H1 (cell line): Measurements from ENCODE around the gene LRRC40. TPM values are rescaled to one million over a fixed set of nuclear protein-coding genes. Genes with fewer than 3 reads are reported as not detected.

Source experiments
- CTCF ChIA-PET: fragments of 300-600 bp; sonication (Branson Sonifier 250); formaldehyde crosslinking; loops from one replicate; lab custom pipeline; 2021; ENCODE audit not compliant: partially characterized antibody; lab: Charles Lee
- POLR2A ChIA-PET: fragments of 300-600 bp; sonication (Branson Sonifier 250); formaldehyde crosslinking; loops from one replicate; lab custom pipeline; 2021; ENCODE audit warnings: inconsistent platforms; ENCODE audit not compliant: partially characterized antibody; lab: Charles Lee
- DNase-seq, 2 experiments: peaks; one replicate each; pipeline versions ENCODE4 v3.0.0 to v3.0.0-alpha.2; 2010 to 2022; ENCODE audit warnings: low spot score in 2 of 2, low read depth in 1 of 2, mixed read lengths in 1 of 2
- FAIRE-seq: peaks from 2 replicates; lab custom pipeline; 2011; peaks lifted over from hg19 to GRCh38; lab: Jason Lieb, UNC
- H2AFZ ChIP-seq: 2 replicates; pipeline ENCODE4 v1.8.1; 2012; ENCODE audit warnings: low read length, inconsistent platforms
- H2AK5ac ChIP-seq: 2 replicates; pipeline ENCODE4 v1.6.1; 2013; ENCODE audit warnings: low read depth, low read length
- H2BK120ac ChIP-seq: replicated peaks from 2 replicates; pipeline ENCODE3; 2013; ENCODE audit warnings: low read depth, low read length, inconsistent platforms
- H2BK12ac ChIP-seq: 2 replicates; pipeline ENCODE4 v1.6.1; 2013; ENCODE audit warnings: low read depth, low read length
- H2BK15ac ChIP-seq: 2 replicates; pipeline ENCODE4 v1.6.1; 2013; ENCODE audit warnings: low read length
- H2BK20ac ChIP-seq: 2 replicates; pipeline ENCODE4 v1.6.1; 2013; ENCODE audit warnings: low read length
- H2BK5ac ChIP-seq: 2 replicates; pipeline ENCODE4 v1.6.1; 2013; ENCODE audit warnings: low read depth, low read length
- H3K14ac ChIP-seq: 2 replicates; pipeline ENCODE4 v1.6.1; 2013; ENCODE audit warnings: inconsistent platforms; ENCODE audit not compliant: insufficient read length
- H3K18ac ChIP-seq: 2 replicates; pipeline ENCODE4 v1.6.1; 2013; ENCODE audit warnings: low read length; ENCODE audit errors: extremely low read depth
- H3K23ac ChIP-seq: 2 replicates; pipeline ENCODE4 v1.6.1; 2013; ENCODE audit warnings: inconsistent platforms; ENCODE audit not compliant: insufficient read length
- H3K23me2 ChIP-seq: 2 replicates; pipeline ENCODE4 v1.6.1; 2013; ENCODE audit warnings: low read depth, low read length
- H3K27ac ChIP-seq: 2 replicates; pipeline ENCODE4 v1.6.1; 2011; ENCODE audit warnings: low read depth, low read length, inconsistent platforms
- H3K27me3 ChIP-seq, 4 experiments: replicated peaks in 1 of 4; 1 replicate in 1 of 4; 2 replicates in 3 of 4; pipeline versions ENCODE4 v1.6.1 to v1.8.1; 2011 to 2013; ENCODE audit warnings: low read length in 3 of 4, mild to moderate bottlenecking in 3 of 4, inconsistent platforms in 2 of 4, mixed read lengths in 2 of 4, moderate library complexity in 1 of 4; ENCODE audit not compliant: control insufficient read depth in 3 of 4, insufficient read depth in 3 of 4; ENCODE audit errors: extremely low read depth in 1 of 4
- H3K36me3 ChIP-seq, 4 experiments: 2 replicates each; pipeline versions ENCODE4 v1.6.1 to v1.8.1; 2011 to 2013; ENCODE audit warnings: mild to moderate bottlenecking in 4 of 4, low read length in 3 of 4, moderate library complexity in 2 of 4, control low read depth in 1 of 4, inconsistent platforms in 1 of 4; ENCODE audit not compliant: insufficient read depth in 4 of 4, control insufficient read depth in 2 of 4
- H3K4ac ChIP-seq: replicated peaks from 2 replicates; pipeline ENCODE3; 2013; ENCODE audit warnings: low read length, low read depth, mixed read lengths, inconsistent platforms; ENCODE audit not compliant: insufficient read length
- H3K4me1 ChIP-seq, 4 experiments: replicated peaks in 1 of 4; 1 replicate in 1 of 4; 2 replicates in 3 of 4; pipeline versions ENCODE4 v1.6.1 to v1.8.1; 2011 to 2013; ENCODE audit warnings: low read length in 3 of 4, inconsistent platforms in 2 of 4, mixed read lengths in 1 of 4; ENCODE audit not compliant: insufficient read depth in 4 of 4, control insufficient read depth in 3 of 4
- H3K4me2 ChIP-seq, 2 experiments: 2 replicates each; pipeline versions ENCODE4 v1.6.1 to v1.8.1; 2011 to 2013; ENCODE audit warnings: low read depth in 2 of 2, low read length in 2 of 2, control low read depth in 1 of 2, inconsistent platforms in 1 of 2, mild to moderate bottlenecking in 1 of 2; ENCODE audit not compliant: insufficient read depth in 1 of 2
- H3K4me3 ChIP-seq, 4 experiments: fragments of 200-600, 300-600 bp in 1 of 4; sonication (generic), shearing (Covaris generic), sonication (Bioruptor Twin) in 1 of 4; 2 replicates each; pipeline versions ENCODE4 v1.5.1 to v1.8.1; 2011 to 2016; ENCODE audit warnings: low read length in 4 of 4, low read depth in 3 of 4, control low read depth in 2 of 4, inconsistent platforms in 2 of 4, mild to moderate bottlenecking in 2 of 4, mixed read lengths in 1 of 4, moderate library complexity in 1 of 4; ENCODE audit not compliant: insufficient read depth in 2 of 4; ENCODE audit errors: extremely low read depth in 1 of 4
- H3K56ac ChIP-seq: replicated peaks from 2 replicates; pipeline ENCODE3; 2013; ENCODE audit warnings: low read depth, mild to moderate bottlenecking, mixed read lengths, low read length, inconsistent platforms; ENCODE audit not compliant: insufficient read length
- H3K79me1 ChIP-seq: 2 replicates; pipeline ENCODE4 v1.6.1; 2013; ENCODE audit warnings: low read depth, low read length, control low read depth
- H3K79me2 ChIP-seq, 2 experiments: 2 replicates each; pipeline versions ENCODE4 v1.6.1 to v1.8.1; 2012 to 2013; ENCODE audit warnings: low read length in 2 of 2, mild to moderate bottlenecking in 2 of 2, inconsistent platforms in 1 of 2; ENCODE audit not compliant: insufficient read depth in 2 of 2, control insufficient read depth in 1 of 2
- H3K9ac ChIP-seq, 4 experiments: replicated peaks in 1 of 4; 1 replicate in 1 of 4; 2 replicates in 3 of 4; pipeline versions ENCODE4 v1.6.1 to v1.8.1; 2011 to 2013; ENCODE audit warnings: low read depth in 3 of 4, low read length in 3 of 4, control low read depth in 2 of 4, mild to moderate bottlenecking in 2 of 4, moderate library complexity in 2 of 4, inconsistent platforms in 1 of 4; ENCODE audit errors: extremely low read depth in 1 of 4
- H3K9me3 ChIP-seq, 2 experiments: 2 replicates each; pipeline versions ENCODE4 v1.6.1 to v1.8.1; 2012 to 2013; ENCODE audit warnings: mild to moderate bottlenecking in 2 of 2, moderate library complexity in 2 of 2, control low read depth in 1 of 2, inconsistent platforms in 1 of 2, low read depth in 1 of 2, low read length in 1 of 2, mixed read lengths in 1 of 2; ENCODE audit not compliant: insufficient read depth in 2 of 2
- H4K20me1 ChIP-seq, 2 experiments: replicated peaks in 1 of 2; 2 replicates each; pipeline versions ENCODE3 to v1.8.1; 2011 to 2013; ENCODE audit warnings: inconsistent platforms in 2 of 2, low read length in 2 of 2, mild to moderate bottlenecking in 1 of 2; ENCODE audit not compliant: insufficient read depth in 2 of 2, control insufficient read depth in 1 of 2
- H4K5ac ChIP-seq: 2 replicates; pipeline ENCODE4 v1.6.1; 2013; ENCODE audit warnings: low read length, low read depth, mixed read lengths, inconsistent platforms; ENCODE audit not compliant: insufficient read length
- H4K8ac ChIP-seq: 2 replicates; pipeline ENCODE4 v1.8.0; 2013; ENCODE audit warnings: mild to moderate bottlenecking, moderate library complexity, low read length, inconsistent platforms; ENCODE audit not compliant: insufficient read depth; ENCODE audit errors: extremely low read depth
- H4K91ac ChIP-seq: replicated peaks from 2 replicates; pipeline ENCODE3; 2013; ENCODE audit warnings: low read length, mixed read lengths, inconsistent platforms; ENCODE audit not compliant: insufficient read length
- ASH2L ChIP-seq: fragments of 200-600, 300-600 bp; sonication (generic); IDR thresholded peaks from one replicate; pipeline ENCODE4 v1.7.1; 2017; ENCODE audit warnings: low read length
- CTCF ChIP-seq, 3 experiments: IDR thresholded peaks; 1 replicate in 2 of 3; 2 replicates in 1 of 3; pipeline versions ENCODE4 v1.5.1 to v1.6.1; 2011; ENCODE audit warnings: low read length in 3 of 3, mild to moderate bottlenecking in 3 of 3, inconsistent platforms in 2 of 3, low read depth in 1 of 3, moderate library complexity in 1 of 3; ENCODE audit not compliant: insufficient read depth in 1 of 3; ENCODE audit errors: control extremely low read depth in 1 of 3
- JUND ChIP-seq: IDR thresholded peaks from 2 replicates; pipeline ENCODE4 v1.6.1; 2011; ENCODE audit warnings: mild to moderate bottlenecking, improper control_type of control experiment, low read length
- KDM4A ChIP-seq: IDR thresholded peaks from one replicate; pipeline ENCODE4 v1.7.1; 2012; ENCODE audit warnings: low read depth, mild to moderate bottlenecking, moderate library complexity, low read length, inconsistent platforms; ENCODE audit not compliant: severe bottlenecking
- MAFK ChIP-seq: IDR thresholded peaks from 2 replicates; pipeline ENCODE4 v1.6.1; 2012; ENCODE audit warnings: low read depth, mild to moderate bottlenecking, improper control_type of control experiment, low read length
- RAD21 ChIP-seq, 2 experiments: IDR thresholded peaks in 1 of 2; conservative IDR thresholded peaks in 1 of 2; 2 replicates each; pipeline ENCODE4 v1.6.1; 2011; ENCODE audit warnings: low read depth in 2 of 2, low read length in 2 of 2, improper control_type of control experiment in 1 of 2, inconsistent platforms in 1 of 2, mild to moderate bottlenecking in 1 of 2, moderate library complexity in 1 of 2
- WGBS, 2 experiments: shearing (Covaris generic) in 1 of 2; methylation state at CpG; one replicate each; pipeline versions ENCODE4 v1.1.6 to v1.1.7; 2013 to 2015; ENCODE audit warnings: low lambda C conversion rate in 2 of 2, mixed read lengths in 2 of 2, inconsistent platforms in 1 of 2, low coverage in 1 of 2, missing lambda C conversion rate in 1 of 2; ENCODE audit not compliant: insufficient replicate concordance in 2 of 2, insufficient coverage in 1 of 2, insufficient read length in 1 of 2; ENCODE audit errors: extremely low coverage in 1 of 2, missing lambda C conversion rate in 1 of 2; 5-methylcytosine and 5-hydroxymethylcytosine counted together
- polyA plus RNA-seq, 7 experiments: library from polyadenylated mRNA; depleted of rRNA in 3 of 7; stranded (reverse) in 5 of 7; unstranded in 2 of 7; fragments of >200 nt in 5 of 7; fragments of 200-250 nt in 2 of 7; gene quantifications; 1 replicate in 5 of 7; 2 replicates in 1 of 7; 4 replicates in 1 of 7; pipeline versions ENCODE4 v1.2.1 to v1.2.3, GENCODE V29; 2011 to 2013; ENCODE audit warnings: missing spikeins in 2 of 7, mixed read lengths in 2 of 7
- total RNA-seq: library from RNA; stranded (reverse); fragmentation: NEBNext Ultra II Directional; extraction: Animal tissue kit (Norgen Biotek cat#: 25700); gene quantifications from 2 replicates; pipeline ENCODE4 v1.2.1, GENCODE V29; 2021
- TF ChIP-seq, protein P1 (sequence below): IDR thresholded peaks from 2 replicates; pipeline ENCODE4 v1.6.1; 2012; ENCODE audit warnings: low read length, inconsistent platforms

Gene LRRC40
- total and polyA plus RNA-seq, 2 of the 8 experiments (the other 6 are each of a cell fraction or from before 2014, with no cell fraction given): 13.4 to 30.8 TPM

- no peak overlapping the region for H3K27ac ChIP-seq
- TF ChIP-seq MAFK (no peak), JUND (no peak), KDM4A (no peak), RAD21 (IDR thresholded peaks at IDR 0.05 in 1 of 2, conservative IDR thresholded peaks at IDR 0.05 in 1 of 2; ENCODE audit: low read depth in 2 of 2, low read length in 2 of 2) (peak; percentile 29 to 34; a peak in 3 of 4 replicates), CTCF (IDR thresholded peaks at IDR 0.05; ENCODE audit: control extremely low read depth in 1 of 3, insufficient read depth in 1 of 3, low read depth in 1 of 3, low read length in 3 of 3) (peak in 1 of 3 experiments; percentile 14; a peak in 1 of 4 replicates), ASH2L (no peak)
- TF ChIP-seq, protein P1, sequence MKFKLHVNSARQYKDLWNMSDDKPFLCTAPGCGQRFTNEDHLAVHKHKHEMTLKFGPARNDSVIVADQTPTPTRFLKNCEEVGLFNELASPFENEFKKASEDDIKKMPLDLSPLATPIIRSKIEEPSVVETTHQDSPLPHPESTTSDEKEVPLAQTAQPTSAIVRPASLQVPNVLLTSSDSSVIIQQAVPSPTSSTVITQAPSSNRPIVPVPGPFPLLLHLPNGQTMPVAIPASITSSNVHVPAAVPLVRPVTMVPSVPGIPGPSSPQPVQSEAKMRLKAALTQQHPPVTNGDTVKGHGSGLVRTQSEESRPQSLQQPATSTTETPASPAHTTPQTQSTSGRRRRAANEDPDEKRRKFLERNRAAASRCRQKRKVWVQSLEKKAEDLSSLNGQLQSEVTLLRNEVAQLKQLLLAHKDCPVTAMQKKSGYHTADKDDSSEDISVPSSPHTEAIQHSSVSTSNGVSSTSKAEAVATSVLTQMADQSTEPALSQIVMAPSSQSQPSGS: no peak
- TF ChIP-seq, all 59 proteins: peak for 2
- Histone ChIP-seq H3K56ac (no peak overlapping the region), H3K23me2 (no peaks in the 10 kb centered on the region), H3K36me3 (no peaks in the 10 kb centered on the region), H3K4ac (no peak overlapping the region), H2BK20ac (no peak overlapping the region), H3K23ac (no peak overlapping the region), H3K18ac (no peak overlapping the region), H2BK15ac (no peak overlapping the region), H3K9ac (no peak overlapping the region), H3K79me2 (no peaks in the 10 kb centered on the region), H2BK120ac (no peak overlapping the region), H2BK5ac (no peak overlapping the region), H3K14ac (no peak overlapping the region), H3K4me2 (no peak overlapping the region), H3K9me3 (no peaks in the 10 kb centered on the region), H4K91ac (no peak overlapping the region), H2BK12ac (no peak overlapping the region), H3K4me3 (no peak overlapping the region), H3K79me1 (no peaks in the 10 kb centered on the region), H3K4me1 (no peaks in the 10 kb centered on the region), H4K20me1 (no peaks in the 10 kb centered on the region), H4K5ac (no peak overlapping the region), H2AFZ (0 out of 2 replicates have a peak overlapping the region, but pooled peaks have one; percentile 77), H4K8ac (no peak overlapping the region), H3K27me3 (no peaks in the 10 kb centered on the region), H2AK5ac (no peak overlapping the region)
- FAIRE-seq (no peak), DNase-seq (no peak)
- ChIA-PET POLR2A (no interaction called here), CTCF (interaction anchor here (1.8 to 1.9 kb wide), 2 partner anchors 11 to 40 kb away, joined by 3 to 5 read pairs; no protein-coding TSS in a partner anchor)
- 100% methylated on average over 1 of the region's 1 CpG; no CpG with 5 or more reads in 1 of the 2 experiments for WGBS, 2 experiments
These were observed 103.6 kb downstream of the LRRC40 start for GRCh38 chr1:70101774-70102173.
